Activated naive CD4-positive, alpha-beta T cell treated with anti-CD3 and anti-CD28 coated beads, Interleukin-2, amount 50 U/mL, for 72 hours (primary cell): ENCODE results near the gene FLOT2. TPM values are rescaled to one million over a fixed set of nuclear protein-coding genes. Genes with fewer than 3 reads are reported as not detected.
A peak's percentile ranks its signal among the peaks of the same experiment; 100 is the strongest.
"Not testable (repeated sequence)": the region's sequence is repeated elsewhere in the genome, so short reads cannot be mapped to it uniquely, and the experiment has no call there.

Experiments
- ATAC-seq, 2 donors: fragments of 150-1000 bp; cut with Tn5 transposase; 2 replicates each; pipeline ENCODE4 v1.10.0; 2021; ENCODE audit warnings: mild to moderate bottlenecking in 2 of 2, moderate library complexity in 2 of 2
- DNase-seq, 2 donors: peaks; one replicate each; pipeline ENCODE4 v3.0.0; 2021 to 2022; ENCODE audit warnings: low spot score in 2 of 2
- H3K27ac Mint-ChIP-seq, 2 donors: one replicate each; pipeline ENCODE4 v1.8.0; 2022; ENCODE audit warnings: mild to moderate bottlenecking in 2 of 2, mixed read lengths in 2 of 2
- H3K36me3 Mint-ChIP-seq, 2 donors: one replicate each; pipeline ENCODE4 v1.8.0; 2022; ENCODE audit warnings: mixed read lengths in 2 of 2
- H3K9me3 Mint-ChIP-seq, 2 donors: one replicate each; pipeline ENCODE4 v1.8.0; 2022; ENCODE audit warnings: mixed read lengths in 2 of 2
- total RNA-seq, 2 donors: library from RNA; stranded (reverse); gene quantifications; one replicate each; pipeline ENCODE4 v1.2.3, GENCODE V29; 2022

The FLOT2 gene
- total RNA-seq, 2 donors from 2014 or later, result 44.9 to 102 TPM

DNA sequence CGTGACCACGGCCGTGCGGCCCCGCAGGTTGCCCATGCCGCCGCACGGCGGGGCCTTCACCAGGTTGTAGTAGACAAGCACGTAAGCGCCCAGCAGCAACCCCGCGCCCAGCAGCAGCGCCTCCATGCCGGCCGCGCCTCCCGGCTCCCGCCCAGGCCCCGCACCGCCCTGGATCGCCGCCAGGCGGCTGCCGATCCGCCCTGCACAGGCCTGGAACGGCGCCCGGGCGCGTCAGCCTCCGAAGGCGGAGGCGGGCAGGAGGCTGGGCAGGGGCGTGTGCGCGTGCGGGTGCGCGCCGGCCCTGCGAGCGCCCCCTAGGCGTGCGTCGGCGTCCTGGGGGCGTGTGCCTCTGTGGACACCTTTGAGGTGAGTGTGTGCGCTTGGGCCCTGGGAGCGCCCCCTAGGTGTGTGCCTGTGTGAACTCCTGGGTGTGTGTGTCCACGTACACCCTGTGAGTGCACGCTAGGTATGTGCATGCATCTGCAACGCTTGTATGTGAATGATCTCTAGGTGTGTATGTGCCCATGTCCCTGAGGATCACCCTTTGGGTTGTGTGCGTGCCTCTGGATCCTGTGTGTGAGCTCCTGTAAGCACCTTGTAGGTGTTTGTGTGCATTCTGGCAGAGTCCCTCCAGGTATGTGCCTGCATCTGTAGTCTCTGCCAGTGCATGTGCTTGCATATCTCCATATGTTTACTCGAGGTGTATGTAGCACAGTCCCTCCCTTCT, 5.4 kb upstream of the FLOT2 start, which contains the start of gene DHRS13:
DHRS13 (minus strand) TSS at position 261 of the 727 bp plus-strand sequence; CDS start at position 126, 135 bp downstream.
- Mint-ChIP-seq H3K27ac (peak within 1 kb of the TSS; percentile 82 to 98), H3K9me3 (peaks cover 0 to 5% of the 10 kb centered on the region in 2 donors), H3K36me3 (peaks cover 16 to 26% of the 10 kb centered on the region in 2 donors)
- ATAC-seq (peak; percentile 90 to 94), DNase-seq (peak; percentile 92 to 99)

- peak; percentile 34 to 39 for ATAC-seq
- H3K27ac Mint-ChIP-seq, result peak overlapping the region; percentile 82 to 98
- DNase-seq, result peak in 1 of 2 donors; percentile 64
- peaks cover 0 to 5% of the 10 kb centered on the region in 2 donors for H3K9me3 Mint-ChIP-seq
- H3K36me3 Mint-ChIP-seq, result peaks cover 20 to 31% of the 10 kb centered on the region in 2 donors
These were observed 4.6 kb upstream of the FLOT2 start for GRCh38 chr17:28901866-28902818.

- H3K27ac Mint-ChIP-seq, result peak overlapping the region; percentile 82 to 98
- H3K9me3 Mint-ChIP-seq, result peaks cover 0 to 5% of the 10 kb centered on the region in 2 donors
- ATAC-seq (no peak), DNase-seq (no peak)
- H3K36me3 Mint-ChIP-seq, result peaks cover 20 to 39% of the 10 kb centered on the region in 2 donors
These were observed 3.6 kb upstream of the FLOT2 start for GRCh38 chr17:28900986-28901726.

- no peak for ATAC-seq
- Mint-ChIP-seq H3K9me3 (peaks cover 0 to 5% of the 10 kb centered on the region in 2 donors), H3K27ac (no peak overlapping the region), H3K36me3 (peaks cover 20 to 48% of the 10 kb centered on the region in 2 donors)
- DNase-seq, result no peak
These were observed 1.8 kb upstream of the FLOT2 start for GRCh38 chr17:28899212-28899815.

DNA sequence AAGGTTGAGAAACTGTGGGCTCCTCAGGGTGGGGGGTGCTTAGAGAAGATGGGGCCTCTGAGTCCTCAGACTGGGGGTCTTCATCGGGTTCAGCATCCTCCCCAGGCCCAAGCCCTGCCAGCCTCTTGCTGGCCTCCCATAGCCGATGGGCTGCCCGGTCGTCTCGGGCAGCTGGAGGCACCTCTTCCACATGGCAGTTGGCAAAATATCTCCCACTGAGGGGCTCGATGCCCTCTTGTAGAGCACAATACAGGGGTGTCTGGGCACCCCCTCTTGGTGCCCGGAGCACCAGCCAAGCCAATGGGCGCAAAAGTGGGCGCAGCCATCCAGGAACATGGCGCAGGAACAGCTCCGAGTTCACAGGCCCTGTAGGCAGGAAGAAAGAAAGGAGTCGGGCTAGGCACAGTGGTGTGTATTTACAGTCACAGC, 1.0 kb upstream of the FLOT2 start:
- Mint-ChIP-seq H3K36me3 (peaks cover 20 to 49% of the 10 kb centered on the region in 2 donors), H3K27ac (peak overlapping the region in 1 of 2 donors; percentile 90), H3K9me3 (peaks cover 0 to 5% of the 10 kb centered on the region in 2 donors)
- DNase-seq (no peak), ATAC-seq (no peak)

DNA sequence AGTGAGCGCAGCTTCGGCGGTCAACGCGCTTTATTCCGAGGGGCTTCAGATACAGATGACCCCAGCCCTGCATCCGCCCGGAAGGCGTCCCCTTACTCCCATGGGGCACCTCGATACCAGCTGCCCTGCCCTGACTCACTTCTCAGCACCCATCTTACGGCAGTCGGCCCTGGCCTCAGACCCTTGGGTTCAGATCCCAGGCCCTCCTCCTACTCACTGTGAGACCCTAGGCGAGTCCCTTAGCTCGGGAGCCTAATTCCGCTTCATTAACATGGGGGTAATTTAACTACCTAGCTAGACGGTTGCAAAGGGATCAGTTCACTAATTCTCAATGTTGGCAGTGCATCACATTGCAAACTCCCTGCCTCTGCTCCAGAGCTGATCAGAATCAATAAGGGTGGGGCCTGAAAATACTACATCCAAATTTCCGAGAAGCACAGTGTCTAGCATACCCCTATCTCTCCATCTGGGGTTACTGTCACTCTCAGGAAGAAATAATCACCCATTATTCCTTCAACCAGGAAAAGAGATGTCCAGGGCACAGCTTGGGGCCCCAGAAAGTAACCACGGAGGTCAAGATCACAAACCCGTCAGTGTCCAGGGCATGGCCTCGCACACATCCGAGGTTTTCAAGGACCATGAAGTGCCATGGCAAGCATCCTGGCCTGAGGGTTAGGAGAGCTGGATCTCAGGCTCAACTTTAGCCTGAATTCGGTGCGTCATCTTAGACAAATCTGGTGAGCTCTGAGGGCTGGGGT, 415 bp upstream of the FLOT2 start:
- peaks cover 24 to 55% of the 10 kb centered on the region in 2 donors for H3K36me3 Mint-ChIP-seq
- H3K27ac Mint-ChIP-seq, result peak overlapping the region; percentile 90 to 95
- DNase-seq (no peak), ATAC-seq (peak in 1 of 2 donors; percentile 9)
- peaks cover 0 to 5% of the 10 kb centered on the region in 2 donors for H3K9me3 Mint-ChIP-seq

- peaks cover 19 to 57% of the 10 kb centered on the region in 2 donors for H3K36me3 Mint-ChIP-seq
- H3K27ac Mint-ChIP-seq, result peak overlapping the region; percentile 90 to 95
- no peak for ATAC-seq
- no peak for DNase-seq
- peaks cover 0 to 5% of the 10 kb centered on the region in 2 donors for H3K9me3 Mint-ChIP-seq
These were observed 1.0 kb downstream of the FLOT2 start for GRCh38 chr17:28896491-28896883.

GRCh38 chr17:28895794-28896447, 1.6 kb downstream of the FLOT2 start:
- DNase-seq, result no peak
- peak overlapping the region; percentile 90 to 95 for H3K27ac Mint-ChIP-seq
- peaks cover 0 to 5% of the 10 kb centered on the region in 2 donors for H3K9me3 Mint-ChIP-seq
- peaks cover 20 to 61% of the 10 kb centered on the region in 2 donors for H3K36me3 Mint-ChIP-seq
- no peak for ATAC-seq

DNA sequence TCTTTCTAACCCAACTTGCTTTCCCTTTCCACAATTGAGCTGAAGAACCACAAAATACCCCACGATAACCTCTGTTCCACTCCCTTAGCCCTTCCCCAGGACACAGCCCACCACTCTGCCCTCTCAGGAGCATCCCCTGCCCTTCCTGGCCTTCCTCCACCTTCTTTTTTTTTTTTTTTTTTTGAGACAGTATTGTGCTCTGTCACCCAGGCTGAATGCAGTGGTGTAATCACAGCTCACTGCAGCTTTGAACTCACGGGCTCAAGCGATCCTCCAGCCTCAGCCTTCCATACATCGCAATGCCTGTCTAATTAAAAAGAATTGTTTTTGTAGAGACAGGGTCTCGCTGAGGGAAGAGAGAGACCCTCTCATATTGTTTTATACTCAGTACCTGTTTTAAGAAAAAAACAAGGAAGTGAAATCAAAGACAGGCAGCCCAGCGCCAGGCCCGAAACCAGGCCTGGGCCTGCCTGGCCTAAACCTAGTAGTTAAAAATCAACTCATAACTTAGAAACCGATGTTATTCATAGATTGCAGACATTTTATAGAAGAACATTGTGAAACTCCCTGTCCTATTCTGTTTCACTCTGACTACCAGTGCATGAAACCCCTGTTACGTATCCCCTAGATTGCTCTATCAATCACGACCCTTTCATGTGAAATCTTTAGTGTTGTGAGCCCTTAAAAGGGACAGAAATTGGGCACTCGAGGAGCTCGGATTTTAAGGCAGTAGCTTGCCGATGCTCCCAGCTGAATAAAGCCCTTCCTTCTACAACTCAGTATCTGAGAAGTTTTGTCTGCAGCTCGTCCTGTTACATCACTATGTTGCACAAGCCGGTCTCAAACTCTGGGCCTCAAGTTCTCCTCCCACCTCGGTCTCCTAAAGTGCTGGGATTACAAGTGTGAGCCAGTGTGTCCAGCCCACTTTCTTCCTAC, 4.0 kb downstream of the FLOT2 start:
- not testable (repeated sequence) for H3K9me3 Mint-ChIP-seq
- H3K36me3 Mint-ChIP-seq, result peaks cover 14 to 51% of the 10 kb centered on the region in 2 donors
- H3K27ac Mint-ChIP-seq, result peak overlapping the region; percentile 100
- ATAC-seq (peak; percentile 35), DNase-seq (peak in 1 of 2 donors; percentile 42)

DNA sequence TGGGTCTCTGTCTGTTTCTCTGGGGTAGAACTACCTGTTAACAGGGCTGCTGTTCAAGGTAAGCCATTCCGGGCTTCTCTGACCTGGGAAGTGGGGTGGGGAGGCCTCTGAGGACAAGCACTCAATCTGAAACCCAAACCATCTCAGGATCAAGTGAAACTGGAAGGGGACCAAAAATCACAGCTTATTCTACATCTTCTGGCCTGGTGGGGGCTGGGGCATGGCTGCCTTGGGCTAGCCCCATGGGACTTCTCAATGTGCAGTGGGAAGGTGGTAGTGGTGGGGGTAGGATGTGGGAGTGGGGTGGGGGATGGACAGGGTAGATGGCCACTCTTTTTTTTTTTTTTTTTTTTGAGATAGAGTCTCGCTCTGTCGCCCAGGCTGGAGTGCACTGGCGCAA, 5.5 kb downstream of the FLOT2 start:
- H3K27ac Mint-ChIP-seq, result peak overlapping the region; percentile 90 to 100
- ATAC-seq (no peak), DNase-seq (no peak)
- H3K36me3 Mint-ChIP-seq, result peaks cover 10 to 43% of the 10 kb centered on the region in 2 donors
- H3K9me3 Mint-ChIP-seq, result no peaks in the 10 kb centered on the region

DNA sequence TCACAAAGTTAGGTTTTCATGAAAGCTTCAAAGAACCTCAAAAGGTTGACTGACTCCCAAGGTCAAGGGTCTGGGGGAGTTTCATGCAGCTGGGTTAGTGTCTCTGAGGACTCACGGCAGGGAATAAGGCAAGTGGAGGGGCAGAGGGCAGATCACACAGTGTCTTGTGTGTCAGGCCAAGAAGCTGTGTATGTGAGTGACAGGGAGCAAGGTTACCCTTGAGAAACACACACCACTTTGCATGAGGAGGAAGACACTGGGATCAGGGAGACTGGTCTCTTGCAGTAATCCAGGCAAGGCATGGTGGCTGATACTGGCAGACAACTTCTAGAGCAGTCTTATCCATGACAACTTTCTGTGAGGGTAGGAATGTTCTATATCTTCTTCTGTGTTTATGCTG, 6.3 kb downstream of the FLOT2 start:
- ATAC-seq, result no peak
- Mint-ChIP-seq H3K27ac (peak overlapping the region; percentile 90 to 100), H3K36me3 (peaks cover 10 to 35% of the 10 kb centered on the region in 2 donors), H3K9me3 (no peaks in the 10 kb centered on the region)
- DNase-seq, result no peak

- DNase-seq (no peak), ATAC-seq (peak in 1 of 2 donors; percentile 8)
- H3K36me3 Mint-ChIP-seq, result peaks cover 10 to 25% of the 10 kb centered on the region in 2 donors
- peak overlapping the region in 1 of 2 donors; percentile 100 for H3K27ac Mint-ChIP-seq
- H3K9me3 Mint-ChIP-seq, result no peaks in the 10 kb centered on the region
These were observed 7.5 kb downstream of the FLOT2 start for GRCh38 chr17:28889996-28890395.

DNA sequence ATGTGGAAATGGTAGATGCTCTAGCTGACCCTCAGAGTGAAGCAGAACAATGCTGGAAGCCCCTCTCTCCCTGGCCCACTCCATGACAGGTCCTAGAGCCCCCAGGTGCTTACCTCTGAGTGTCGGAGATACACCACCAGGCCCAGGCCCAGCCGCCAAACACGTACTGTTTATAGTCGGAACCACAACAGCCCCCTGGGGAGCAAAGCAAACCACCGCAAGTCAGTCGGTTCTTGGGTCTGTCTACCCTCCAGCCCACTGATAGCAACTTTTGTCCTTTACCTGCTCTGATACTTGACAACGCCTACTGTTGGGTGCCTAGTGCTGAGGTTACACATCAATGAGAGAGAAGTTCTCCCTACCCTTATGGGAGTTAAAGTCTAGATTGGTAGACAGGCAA, 8.7 kb downstream of the FLOT2 start:
- DNase-seq (no peak), ATAC-seq (no peak)
- no peak overlapping the region for H3K27ac Mint-ChIP-seq
- peaks cover 10 to 25% of the 10 kb centered on the region in 2 donors for H3K36me3 Mint-ChIP-seq
- no peaks in the 10 kb centered on the region for H3K9me3 Mint-ChIP-seq
